Left ventricle myocardium inferior (tissue), 1 donor: ENCODE measurements around the gene MACROD2. TPM values are rescaled to one million over a fixed set of nuclear protein-coding genes. Genes with fewer than 3 reads are reported as not detected.
"Not testable (repeated sequence)": the region's sequence is repeated elsewhere in the genome, so short reads cannot be mapped to it uniquely, and the experiment has no call there.

ENCODE experiments used
- DNase-seq: peaks from one replicate; pipeline ENCODE4 v3.0.0-alpha.2; 2020
- H3K27ac ChIP-seq: fragments of 200-600 bp; replicated peaks from 2 replicates; pipeline ENCODE4 v1.8.0; 2021
- H3K27me3 ChIP-seq: fragments of 200-600 bp; 2 replicates; pipeline ENCODE4 v1.8.0; 2021; ENCODE audit warnings: low read depth
- H3K36me3 ChIP-seq: fragments of 200-600 bp; 2 replicates; pipeline ENCODE4 v1.8.0; 2021
- H3K4me1 ChIP-seq: fragments of 200-600 bp; 2 replicates; pipeline ENCODE4 v1.8.0; 2021
- H3K4me3 ChIP-seq: fragments of 200-600 bp; 2 replicates; pipeline ENCODE4 v1.8.0; 2021; ENCODE audit warnings: mild to moderate bottlenecking, moderate library complexity
- H3K9me3 ChIP-seq: fragments of 200-600 bp; replicated peaks from 2 replicates; pipeline ENCODE4 v1.8.0; 2021
- intact Hi-C: fragments of 100-400 bp; cut with micrococcal nuclease; formaldehyde crosslinking; loops from one replicate; pipeline ENCODE4 v1.11.0; 2022
- total RNA-seq: library from RNA; stranded (reverse); fragmentation: NEBNext Ultra II Directional; extraction: Animal tissue kit (Norgen Biotek cat#: 25700); gene quantifications from one replicate; pipeline ENCODE4 v1.2.1, GENCODE V29; 2021
- TF ChIP-seq, protein P1 (sequence below): fragments of 200-600 bp; IDR thresholded peaks from 2 replicates; pipeline ENCODE4 v1.8.0; 2021; ENCODE audit warnings: antibody characterized with exemption, mild to moderate bottlenecking, borderline replicate concordance
- donor health status: DM: no; HTN: yes; CAD: no; lungs with severe emphysema.

MACROD2 gene
- total RNA-seq, 1 donor from 2014 or later: 3.6 TPM

DNA sequence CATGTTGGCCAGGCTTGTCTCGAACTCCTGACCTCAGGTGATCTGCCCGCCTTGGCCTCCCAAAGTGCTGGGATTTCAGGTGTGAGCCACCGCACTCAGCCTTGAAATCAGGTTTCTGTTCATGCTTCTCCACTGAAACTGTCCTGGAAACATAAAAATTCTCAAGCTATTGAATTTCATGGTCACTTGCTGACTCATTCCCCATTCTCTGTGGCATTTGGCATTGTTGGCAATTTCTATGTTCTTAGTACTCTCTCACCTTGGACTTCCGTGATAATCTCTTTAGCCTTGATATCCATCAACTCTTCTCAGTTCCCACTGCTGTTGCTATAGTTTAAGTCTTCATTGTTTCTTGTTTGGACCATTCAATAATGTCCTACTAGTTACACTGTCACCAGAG, 11.1 kb upstream of the MACROD2 start:
- Histone ChIP-seq H3K27ac (no peak overlapping the region), H3K36me3 (no peaks in the 10 kb centered on the region), H3K4me1 (no peaks in the 10 kb centered on the region), H3K9me3 (no peaks in the 10 kb centered on the region), H3K27me3 (no peaks in the 10 kb centered on the region), H3K4me3 (no peak overlapping the region)
- TF ChIP-seq, protein P1, sequence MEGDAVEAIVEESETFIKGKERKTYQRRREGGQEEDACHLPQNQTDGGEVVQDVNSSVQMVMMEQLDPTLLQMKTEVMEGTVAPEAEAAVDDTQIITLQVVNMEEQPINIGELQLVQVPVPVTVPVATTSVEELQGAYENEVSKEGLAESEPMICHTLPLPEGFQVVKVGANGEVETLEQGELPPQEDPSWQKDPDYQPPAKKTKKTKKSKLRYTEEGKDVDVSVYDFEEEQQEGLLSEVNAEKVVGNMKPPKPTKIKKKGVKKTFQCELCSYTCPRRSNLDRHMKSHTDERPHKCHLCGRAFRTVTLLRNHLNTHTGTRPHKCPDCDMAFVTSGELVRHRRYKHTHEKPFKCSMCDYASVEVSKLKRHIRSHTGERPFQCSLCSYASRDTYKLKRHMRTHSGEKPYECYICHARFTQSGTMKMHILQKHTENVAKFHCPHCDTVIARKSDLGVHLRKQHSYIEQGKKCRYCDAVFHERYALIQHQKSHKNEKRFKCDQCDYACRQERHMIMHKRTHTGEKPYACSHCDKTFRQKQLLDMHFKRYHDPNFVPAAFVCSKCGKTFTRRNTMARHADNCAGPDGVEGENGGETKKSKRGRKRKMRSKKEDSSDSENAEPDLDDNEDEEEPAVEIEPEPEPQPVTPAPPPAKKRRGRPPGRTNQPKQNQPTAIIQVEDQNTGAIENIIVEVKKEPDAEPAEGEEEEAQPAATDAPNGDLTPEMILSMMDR: no peak
- intact Hi-C loops: no loop called here
- DNase-seq: no peak

DNA sequence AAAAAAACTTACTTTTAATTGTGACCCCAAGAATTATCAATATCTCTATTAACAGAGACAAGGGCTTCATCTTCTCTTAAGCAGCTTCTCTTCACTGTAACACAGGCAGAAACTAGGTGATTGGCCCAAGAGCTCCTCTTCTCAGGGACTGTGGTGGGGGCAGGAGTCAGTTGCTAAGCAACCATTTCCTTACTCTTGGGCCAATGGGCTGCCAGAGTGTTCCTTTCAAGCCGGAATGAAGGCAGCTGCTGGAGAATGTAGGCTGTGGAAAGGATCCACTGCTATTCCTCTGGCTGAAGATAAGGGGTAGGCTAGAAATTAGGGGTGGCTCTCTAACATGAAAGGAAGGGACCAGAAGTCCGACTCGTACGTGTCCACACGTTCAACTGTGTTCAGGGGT, 4.9 kb upstream of the MACROD2 start, which contains the start of gene SEL1L2:
Gene SEL1L2 (minus strand): TSS at position 150 of the 400 bp plus-strand sequence. CDS start 80 bp downstream, at position 70.
- H3K27me3 ChIP-seq: peaks cover 6% of the 10 kb centered on the region
- DNase-seq: no peak
- no peak within 1 kb of the TSS for H3K4me3 ChIP-seq
- H3K36me3 ChIP-seq: no peaks in the 10 kb centered on the region
- intact Hi-C loops: no loop called here
- no peaks in the 10 kb centered on the region for H3K4me1 ChIP-seq
- TF ChIP-seq, protein P1: no peak
- H3K27ac ChIP-seq: no peak within 1 kb of the TSS
- H3K9me3 ChIP-seq: peaks cover 32% of the 10 kb centered on the region

DNA sequence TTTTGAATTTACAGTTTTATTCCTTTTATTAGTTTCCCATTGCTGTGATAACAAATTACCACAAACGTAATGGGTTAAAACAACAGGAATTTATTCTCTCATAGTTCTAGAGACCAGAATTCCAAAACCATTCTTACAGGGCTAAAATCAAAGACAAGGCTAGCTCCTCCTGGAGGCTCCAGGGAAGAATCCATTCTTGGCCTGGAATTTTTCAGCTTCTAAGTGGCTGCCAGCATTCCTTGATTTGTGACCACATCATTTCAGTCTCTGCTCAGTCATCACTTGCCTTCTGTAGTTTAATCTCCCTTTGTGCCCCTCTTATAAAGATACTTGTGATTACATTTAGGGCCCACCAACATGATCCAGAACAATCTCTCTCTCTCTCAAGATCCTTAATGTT, 4.0 kb upstream of the MACROD2 start:
- H3K9me3 ChIP-seq: peaks cover 32% of the 10 kb centered on the region
- no peaks in the 10 kb centered on the region for H3K36me3 ChIP-seq
- peaks cover 14% of the 10 kb centered on the region for H3K27me3 ChIP-seq
- H3K27ac ChIP-seq: no peak overlapping the region
- H3K4me1 ChIP-seq: peaks cover 8% of the 10 kb centered on the region
- no peak for DNase-seq
- TF ChIP-seq, protein P1: no peak
- intact Hi-C loops: no loop called here
- H3K4me3 ChIP-seq: no peak overlapping the region

DNA sequence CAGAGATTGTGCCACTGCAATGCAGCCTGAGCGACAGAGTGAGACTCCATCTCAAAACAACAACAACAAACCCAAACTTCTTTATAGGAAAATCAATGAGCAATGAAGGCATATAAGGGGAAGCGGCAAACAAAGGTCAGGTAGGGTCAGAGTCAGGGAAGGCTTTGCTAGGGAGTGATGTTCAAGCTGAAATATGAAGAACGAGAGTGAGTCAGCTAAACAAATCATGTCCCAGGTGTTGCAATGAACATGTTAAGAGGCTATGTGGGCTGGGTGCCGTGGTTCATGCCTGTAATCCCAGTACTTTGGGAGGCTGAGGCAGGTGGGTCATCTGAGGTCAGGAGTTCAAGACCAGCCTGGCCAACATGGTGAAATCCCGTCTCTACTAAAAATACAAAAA, 3.4 kb upstream of the MACROD2 start:
- H3K4me1 ChIP-seq: peaks cover 12% of the 10 kb centered on the region
- DNase-seq, H3K4me3 ChIP-seq, H3K36me3 ChIP-seq, intact Hi-C loops, H3K27ac ChIP-seq: not testable (repeated sequence)
- peaks cover 32% of the 10 kb centered on the region for H3K9me3 ChIP-seq
- peaks cover 20% of the 10 kb centered on the region for H3K27me3 ChIP-seq

DNA sequence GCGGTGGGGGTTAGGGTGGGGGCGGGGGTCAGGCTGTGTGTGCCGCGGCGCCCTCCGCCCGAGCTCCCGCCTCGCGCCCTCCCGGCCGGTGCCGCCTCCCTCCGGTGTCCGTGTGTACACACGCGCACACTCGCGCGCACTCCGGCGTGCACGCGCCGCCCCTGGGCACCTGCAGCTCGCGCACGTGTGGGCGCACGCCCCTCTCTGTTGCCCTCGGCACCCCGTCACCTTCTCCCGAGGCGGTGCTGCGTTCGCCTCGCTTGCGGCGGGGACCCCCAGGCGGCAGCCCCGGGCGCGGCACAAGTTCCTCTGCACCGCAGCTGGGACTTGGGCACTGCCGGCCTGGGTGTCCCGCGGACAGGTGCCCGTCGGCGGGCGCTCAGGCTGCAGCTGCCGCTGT, 525 bp downstream of the MACROD2 start:
- H3K36me3 ChIP-seq: no peaks in the 10 kb centered on the region
- DNase-seq: peak; percentile 17
- intact Hi-C loops: no loop called here
- H3K4me3 ChIP-seq: peak overlapping the region; percentile 76
- H3K27ac ChIP-seq: peak overlapping the region; percentile 73
- H3K4me1 ChIP-seq: peaks cover 12% of the 10 kb centered on the region
- TF ChIP-seq, protein P1: no peak
- peaks cover 32% of the 10 kb centered on the region for H3K9me3 ChIP-seq
- peaks cover 20% of the 10 kb centered on the region for H3K27me3 ChIP-seq

DNA sequence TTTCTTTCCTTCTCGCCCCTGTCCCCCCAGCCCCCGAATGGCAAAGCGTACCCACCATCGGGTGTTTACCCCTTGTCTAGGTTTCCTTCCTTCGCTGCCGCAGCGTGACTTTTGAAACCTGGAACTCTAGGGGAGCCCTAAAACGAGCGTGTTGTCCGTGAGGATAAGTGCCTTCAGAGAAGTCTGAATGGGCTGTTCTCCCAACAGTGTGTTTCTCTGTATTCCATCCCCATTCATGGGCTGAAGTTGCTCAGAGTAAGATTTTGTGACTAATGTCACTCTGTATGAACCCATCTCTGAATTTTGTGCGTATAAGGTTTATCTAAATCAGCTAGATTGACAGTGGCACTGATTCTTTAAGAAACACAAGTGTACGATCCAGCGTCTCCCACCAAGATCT, 949 bp downstream of the MACROD2 start:
- peak overlapping the region; percentile 76 for H3K4me3 ChIP-seq
- intact Hi-C loops: no loop called here
- peaks cover 12% of the 10 kb centered on the region for H3K4me1 ChIP-seq
- peak overlapping the region; percentile 73 for H3K27ac ChIP-seq
- TF ChIP-seq, protein P1: no peak
- H3K36me3 ChIP-seq: no peaks in the 10 kb centered on the region
- peaks cover 20% of the 10 kb centered on the region for H3K27me3 ChIP-seq
- H3K9me3 ChIP-seq: peaks cover 30% of the 10 kb centered on the region
- no peak for DNase-seq
